HCT116 (cell line): Measurements from ENCODE around the gene CUEDC1. TPM values are rescaled to one million over a fixed set of nuclear protein-coding genes. Genes with fewer than 3 reads are reported as not detected.

Experiments
- ATAC-seq: fragments of 200-7000 bp; cut with Tn5 transposase; 2 replicates; pipeline ENCODE4 v1.9.1; 2020; ENCODE audit warnings: mild to moderate bottlenecking, moderate library complexity
- BruUV-seq: library from RNA; stranded (reverse); fragments of 400-500 nt; replicated peaks from 2 replicates; lab custom pipeline; 2021; lab: Mats Ljungman, UMichigan
- CTCF ChIA-PET: fragments of 300-600 bp; sonication (Branson Sonifier 250); formaldehyde crosslinking; loops from one replicate; lab custom pipeline; 2021; ENCODE audit warnings: antibody characterized with exemption; lab: Charles Lee
- POLR2A ChIA-PET: fragments of 300-600, 350-600 bp; sonication (Branson Sonifier 250); formaldehyde crosslinking; loops from one replicate; lab custom pipeline; 2021; ENCODE audit warnings: antibody characterized with exemption; lab: Charles Lee
- RAD21 ChIA-PET, 2 experiments: fragments of 300-600 bp; sonication (Branson Sonifier 250); formaldehyde crosslinking; loops; one replicate each; lab custom pipeline; 2023; ENCODE audit warnings: low total read pairs in 2 of 2; ENCODE audit not compliant: uncharacterized antibody in 2 of 2, unreplicated experiment in 2 of 2, low non-redundant PET in 1 of 2; lab: Charles Lee
- DNase-seq: peaks from one replicate; pipeline ENCODE4 v3.0.0-alpha.2; 2010; ENCODE audit warnings: low read depth, low spot score
- H2AFZ ChIP-seq: fragments of 200-600 bp; shearing (Covaris generic), sonication (generic); 2 replicates; pipeline ENCODE4 v1.6.1; 2017; ENCODE audit warnings: low read depth, mixed run types, mixed read lengths, antibody characterized with exemption, low read length; ENCODE audit not compliant: poor library complexity, severe bottlenecking
- H3K27ac ChIP-seq: 2 replicates; pipeline ENCODE4 v1.5.1; 2012; ENCODE audit warnings: low read depth, low read length
- H3K27me3 ChIP-seq: fragments of 200-600 bp; sonication (generic); 2 replicates; pipeline ENCODE4 v1.6.1; 2016; ENCODE audit warnings: mixed run types, low read length, mixed read lengths; ENCODE audit not compliant: insufficient read depth
- H3K36me3 ChIP-seq, 2 experiments: fragments of 200-500 bp in 1 of 2; fragments of 200-600 bp in 1 of 2; sonication (Bioruptor generic) in 1 of 2; sonication (generic) in 1 of 2; 2 replicates each; pipeline versions ENCODE4 v1.5.1 to v1.6.1; 2014 to 2016; ENCODE audit warnings: low read length in 2 of 2, inconsistent platforms in 1 of 2, mixed read lengths in 1 of 2, mixed run types in 1 of 2; ENCODE audit not compliant: insufficient read depth in 2 of 2, control insufficient read depth in 1 of 2
- H3K4me1 ChIP-seq, 2 experiments: fragments of 200-600 bp in 1 of 2; sonication (generic) in 1 of 2; 2 replicates each; pipeline versions ENCODE4 v1.5.1 to v1.6.1; 2012 to 2017; ENCODE audit warnings: low read length in 2 of 2, inconsistent platforms in 1 of 2, mild to moderate bottlenecking in 1 of 2, mixed read lengths in 1 of 2, mixed run types in 1 of 2, moderate library complexity in 1 of 2; ENCODE audit not compliant: insufficient read depth in 2 of 2, control insufficient read depth in 1 of 2
- H3K4me2 ChIP-seq: fragments of 200-600 bp; sonication (generic); 2 replicates; pipeline ENCODE4 v1.6.1; 2017; ENCODE audit warnings: mixed run types, low read length, mixed read lengths
- H3K4me3 ChIP-seq, 2 experiments: fragments of 200-600 bp in 1 of 2; sonication (generic) in 1 of 2; replicated peaks in 1 of 2; 2 replicates each; pipeline ENCODE4 v1.5.1; 2011 to 2016; ENCODE audit warnings: low read length in 2 of 2, control low read depth in 1 of 2, low read depth in 1 of 2, mild to moderate bottlenecking in 1 of 2, mixed read lengths in 1 of 2, mixed run types in 1 of 2
- H3K79me2 ChIP-seq: fragments of 200-600 bp; sonication (generic); 2 replicates; pipeline ENCODE4 v1.6.1; 2017; ENCODE audit warnings: mild to moderate bottlenecking, mixed run types, low read length, moderate library complexity, mixed read lengths; ENCODE audit not compliant: insufficient read depth
- H3K9ac ChIP-seq: fragments of 200-600 bp; sonication (generic); 2 replicates; pipeline ENCODE4 v1.6.1; 2016; ENCODE audit warnings: low read length, mixed read lengths
- H3K9me2 ChIP-seq: fragments of 200-600 bp; sonication (generic), shearing (Covaris generic); 2 replicates; pipeline ENCODE4 v1.6.1; 2017; ENCODE audit warnings: mixed run types, mild to moderate bottlenecking, moderate library complexity; ENCODE audit not compliant: insufficient read depth
- H3K9me3 ChIP-seq, 2 experiments: fragments of 200-500 bp in 1 of 2; fragments of 200-600 bp in 1 of 2; sonication (Bioruptor generic) in 1 of 2; sonication (generic) in 1 of 2; 2 replicates each; pipeline ENCODE4 v1.6.1; 2014 to 2017; ENCODE audit warnings: low read length in 2 of 2, mixed read lengths in 2 of 2, inconsistent platforms in 1 of 2, low read depth in 1 of 2, mild to moderate bottlenecking in 1 of 2, mixed run types in 1 of 2, moderate library complexity in 1 of 2; ENCODE audit not compliant: control insufficient read depth in 1 of 2, insufficient read depth in 1 of 2
- H4K20me1 ChIP-seq: fragments of 200-600 bp; sonication (generic), shearing (Covaris generic); 2 replicates; pipeline ENCODE4 v1.6.1; 2017; ENCODE audit warnings: mixed run types, mild to moderate bottlenecking, moderate library complexity; ENCODE audit not compliant: insufficient read depth
- CBX3 ChIP-seq: IDR thresholded peaks from 2 replicates; pipeline ENCODE4 v1.6.1; 2012; ENCODE audit warnings: low read depth
- CEBPB ChIP-seq: IDR thresholded peaks from 2 replicates; pipeline ENCODE4 v1.6.1; 2012; ENCODE audit warnings: low read depth
- EGR1 ChIP-seq: IDR thresholded peaks from 2 replicates; pipeline ENCODE4 v1.6.1; 2012; ENCODE audit warnings: low read depth
- ELF1 ChIP-seq: IDR thresholded peaks from 2 replicates; pipeline ENCODE4 v1.6.1; 2012; ENCODE audit warnings: low read depth, borderline replicate concordance
- EZH2 ChIP-seq: fragments of 200-600 bp; sonication (generic); IDR thresholded peaks from 2 replicates; pipeline ENCODE4 v1.6.1; 2017; ENCODE audit warnings: antibody characterized with exemption, mixed run types
- EZH2phosphoT487 ChIP-seq: fragments of 200-600 bp; IDR thresholded peaks from 2 replicates; pipeline ENCODE4 v1.6.1; 2018; ENCODE audit warnings: antibody characterized with exemption, borderline replicate concordance
- FOSL1 ChIP-seq: IDR thresholded peaks from 2 replicates; pipeline ENCODE4 v1.6.1; 2012; ENCODE audit warnings: low read depth
- JUND ChIP-seq: IDR thresholded peaks from 2 replicates; pipeline ENCODE4 v1.6.1; 2012
- POLR2A ChIP-seq: IDR thresholded peaks from 2 replicates; pipeline ENCODE4 v1.7.0; 2011; ENCODE audit warnings: borderline replicate concordance; ENCODE audit not compliant: insufficient read depth, insufficient read length; ENCODE audit errors: extremely low read depth
- POLR2AphosphoS5 ChIP-seq: IDR thresholded peaks from 2 replicates; pipeline ENCODE4 v1.6.1; 2011; ENCODE audit warnings: mild to moderate bottlenecking, low read depth, low read length, moderate library complexity
- RAD21 ChIP-seq: IDR thresholded peaks from 2 replicates; pipeline ENCODE4 v1.6.1; 2012; ENCODE audit warnings: low read depth, mild to moderate bottlenecking
- SIN3A ChIP-seq: IDR thresholded peaks from 2 replicates; pipeline ENCODE4 v1.6.1; 2012; ENCODE audit warnings: low read depth
- SP1 ChIP-seq: IDR thresholded peaks from 2 replicates; pipeline ENCODE4 v1.6.1; 2012; ENCODE audit warnings: low read depth
- SRF ChIP-seq: IDR thresholded peaks from 2 replicates; pipeline ENCODE4 v1.6.1; 2012; ENCODE audit warnings: low read depth
- ZFX ChIP-seq: fragments of 450-650 bp; IDR thresholded peaks from 2 replicates; pipeline ENCODE4 v1.6.1; 2017
- ZNF274 ChIP-seq: fragments of 200-500 bp; sonication (Bioruptor generic); IDR thresholded peaks from 2 replicates; pipeline ENCODE4 v1.6.1; 2014; ENCODE audit warnings: mild to moderate bottlenecking, low read depth, low read length, inconsistent platforms
- intact Hi-C: fragments of 100-400 bp; cut with micrococcal nuclease; formaldehyde crosslinking; loops from 2 replicates; pipeline ENCODE4 v1.10.0; 2022
- total RNA-seq: library from RNA; stranded (reverse); gene quantifications from one replicate; pipeline ENCODE4 v1.2.1, GENCODE V29; 2021; ENCODE audit not compliant: unreplicated experiment
- TF ChIP-seq, protein P1 (sequence below): IDR thresholded peaks from 2 replicates; pipeline ENCODE4 v1.6.1; 2012
- TF ChIP-seq, protein P2 (sequence below), 3 experiments: fragments of 200-600 bp in 1 of 3; sonication (generic) in 1 of 3; IDR thresholded peaks in 2 of 3; conservative IDR thresholded peaks in 1 of 3; 2 replicates each; pipeline ENCODE4 v1.5.1; 2012 to 2017; ENCODE audit warnings: low read depth in 2 of 3, low read length in 2 of 3, antibody characterized with exemption in 1 of 3, borderline replicate concordance in 1 of 3, control low read depth in 1 of 3, mild to moderate bottlenecking in 1 of 3, mixed read lengths in 1 of 3, mixed run types in 1 of 3, moderate library complexity in 1 of 3; ENCODE audit not compliant: insufficient read depth in 1 of 3
- TF ChIP-seq, protein P3 (sequence below): IDR thresholded peaks from 2 replicates; pipeline ENCODE4 v1.6.1; 2011; ENCODE audit warnings: mild to moderate bottlenecking, low read length, moderate library complexity; ENCODE audit not compliant: insufficient replicate concordance; ENCODE audit errors: extremely low read depth

CUEDC1 gene
- total RNA-seq, 1 experiment from 2014 or later = 60.2 TPM

DNA sequence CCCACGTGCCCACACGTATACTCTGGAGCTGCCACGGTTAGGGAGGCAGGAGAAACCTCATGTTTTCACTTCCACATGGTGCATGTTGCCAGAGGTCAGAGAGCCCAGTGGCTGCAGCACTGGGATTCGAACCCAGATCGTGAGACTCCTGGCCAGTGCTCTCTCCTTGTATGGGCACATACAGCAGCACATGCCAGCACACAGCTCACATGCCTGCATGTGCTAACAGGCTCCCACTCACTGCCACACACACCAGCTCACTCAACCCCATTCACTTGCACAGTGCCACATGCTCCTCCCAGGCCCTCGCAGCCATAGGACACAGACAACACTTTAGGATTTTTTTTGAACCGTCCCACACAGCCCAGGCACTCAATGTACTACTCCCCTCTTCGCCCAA, 55.8 kb downstream of the CUEDC1 start:
- Histone ChIP-seq H3K4me1 (peaks cover 81 to 87% of the 10 kb centered on the region in 2 experiments), H3K9ac (peak overlapping the region; percentile 51), H3K79me2 (peaks cover 57% of the 10 kb centered on the region), H3K27me3 (no peaks in the 10 kb centered on the region), H3K4me2 (peak overlapping the region; percentile 58), H3K9me3 (no peaks in the 10 kb centered on the region), H3K36me3 (no peaks in the 10 kb centered on the region; a peak in 1 of 4 replicates), H3K27ac (peak overlapping the region; percentile 63), H3K9me2 (no peaks in the 10 kb centered on the region), H4K20me1 (no peaks in the 10 kb centered on the region), H2AFZ (no peak overlapping the region), H3K4me3 (no peak overlapping the region)
- RAD21 ChIA-PET = interaction anchor here (0.6 to 1.5 kb wide), 6 partner anchors 13 to 48 kb away, joined by 3 to 4 read pairs (median 4); no protein-coding TSS in a partner anchor
- TF ChIP-seq ZFX = no peak
- TF ChIP-seq, protein P1, sequence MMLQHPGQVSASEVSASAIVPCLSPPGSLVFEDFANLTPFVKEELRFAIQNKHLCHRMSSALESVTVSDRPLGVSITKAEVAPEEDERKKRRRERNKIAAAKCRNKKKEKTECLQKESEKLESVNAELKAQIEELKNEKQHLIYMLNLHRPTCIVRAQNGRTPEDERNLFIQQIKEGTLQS = no peak
- no peak for TF ChIP-seq EZH2
- no peak for TF ChIP-seq JUND
- no peak for TF ChIP-seq EZH2phosphoT487
- TF ChIP-seq, protein P2, sequence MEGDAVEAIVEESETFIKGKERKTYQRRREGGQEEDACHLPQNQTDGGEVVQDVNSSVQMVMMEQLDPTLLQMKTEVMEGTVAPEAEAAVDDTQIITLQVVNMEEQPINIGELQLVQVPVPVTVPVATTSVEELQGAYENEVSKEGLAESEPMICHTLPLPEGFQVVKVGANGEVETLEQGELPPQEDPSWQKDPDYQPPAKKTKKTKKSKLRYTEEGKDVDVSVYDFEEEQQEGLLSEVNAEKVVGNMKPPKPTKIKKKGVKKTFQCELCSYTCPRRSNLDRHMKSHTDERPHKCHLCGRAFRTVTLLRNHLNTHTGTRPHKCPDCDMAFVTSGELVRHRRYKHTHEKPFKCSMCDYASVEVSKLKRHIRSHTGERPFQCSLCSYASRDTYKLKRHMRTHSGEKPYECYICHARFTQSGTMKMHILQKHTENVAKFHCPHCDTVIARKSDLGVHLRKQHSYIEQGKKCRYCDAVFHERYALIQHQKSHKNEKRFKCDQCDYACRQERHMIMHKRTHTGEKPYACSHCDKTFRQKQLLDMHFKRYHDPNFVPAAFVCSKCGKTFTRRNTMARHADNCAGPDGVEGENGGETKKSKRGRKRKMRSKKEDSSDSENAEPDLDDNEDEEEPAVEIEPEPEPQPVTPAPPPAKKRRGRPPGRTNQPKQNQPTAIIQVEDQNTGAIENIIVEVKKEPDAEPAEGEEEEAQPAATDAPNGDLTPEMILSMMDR (IDR thresholded peaks at IDR 0.05 in 2 of 3, conservative IDR thresholded peaks at IDR 0.05 in 1 of 3; ENCODE audit: borderline replicate concordance in 1 of 3, insufficient read depth in 1 of 3, low read depth in 2 of 3, low read length in 2 of 3) = no peak
- no peak for TF ChIP-seq CBX3
- no peak for TF ChIP-seq RAD21
- no peak for TF ChIP-seq SIN3A
- no peak for TF ChIP-seq POLR2AphosphoS5
- TF ChIP-seq ZNF274 = no peak
- TF ChIP-seq CEBPB = no peak
- TF ChIP-seq POLR2A = no peak
- TF ChIP-seq, protein P3, sequence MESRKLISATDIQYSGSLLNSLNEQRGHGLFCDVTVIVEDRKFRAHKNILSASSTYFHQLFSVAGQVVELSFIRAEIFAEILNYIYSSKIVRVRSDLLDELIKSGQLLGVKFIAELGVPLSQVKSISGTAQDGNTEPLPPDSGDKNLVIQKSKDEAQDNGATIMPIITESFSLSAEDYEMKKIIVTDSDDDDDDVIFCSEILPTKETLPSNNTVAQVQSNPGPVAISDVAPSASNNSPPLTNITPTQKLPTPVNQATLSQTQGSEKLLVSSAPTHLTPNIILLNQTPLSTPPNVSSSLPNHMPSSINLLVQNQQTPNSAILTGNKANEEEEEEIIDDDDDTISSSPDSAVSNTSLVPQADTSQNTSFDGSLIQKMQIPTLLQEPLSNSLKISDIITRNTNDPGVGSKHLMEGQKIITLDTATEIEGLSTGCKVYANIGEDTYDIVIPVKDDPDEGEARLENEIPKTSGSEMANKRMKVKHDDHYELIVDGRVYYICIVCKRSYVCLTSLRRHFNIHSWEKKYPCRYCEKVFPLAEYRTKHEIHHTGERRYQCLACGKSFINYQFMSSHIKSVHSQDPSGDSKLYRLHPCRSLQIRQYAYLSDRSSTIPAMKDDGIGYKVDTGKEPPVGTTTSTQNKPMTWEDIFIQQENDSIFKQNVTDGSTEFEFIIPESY = no peak
- TF ChIP-seq ELF1 = no peak
- no peak for TF ChIP-seq SP1
- no peak for TF ChIP-seq SRF
- TF ChIP-seq FOSL1 = no peak
- no peak for TF ChIP-seq EGR1
- ATAC-seq (0 out of 2 replicates have a peak, but pooled peaks have one; percentile 3), DNase-seq (no peak)
- intact Hi-C loops = loop anchor here (5.0 kb wide), 1 partner anchor 53 kb away; no protein-coding TSS in a partner anchor
- CTCF ChIA-PET = interaction anchor here (0.7 to 2.9 kb wide), 8 partner anchors 8 to 97 kb away, joined by 3 to 14 read pairs (median 4); no protein-coding TSS in a partner anchor
- no TSS peak for BruUV-seq
- POLR2A ChIA-PET = interaction anchor here (1.1 kb wide), 1 partner anchor 86 kb away, joined by 3 read pairs; no protein-coding TSS in a partner anchor
